Colonic mucosa (tissue), 4 donors: ENCODE results near the gene ARHGEF4. TPM values are rescaled to one million over a fixed set of nuclear protein-coding genes. Genes with fewer than 3 reads are reported as not detected.

Experiments
- DNase-seq: peaks from one replicate; pipeline ENCODE4 v3.0.0-alpha.2; 2020
- H3K27ac ChIP-seq: fragments of 200-600 bp; one replicate; pipeline ENCODE4 v1.8.0; 2021
- H3K27me3 ChIP-seq: fragments of 200-600 bp; one replicate; pipeline ENCODE4 v1.8.0; 2021
- H3K36me3 ChIP-seq: fragments of 200-600 bp; one replicate; pipeline ENCODE4 v1.8.0; 2021
- H3K4me1 ChIP-seq: fragments of 200-600 bp; one replicate; pipeline ENCODE4 v1.8.0; 2021; ENCODE audit warnings: mild to moderate bottlenecking
- H3K4me3 ChIP-seq: fragments of 200-600 bp; one replicate; pipeline ENCODE4 v1.8.0; 2021
- H3K9ac ChIP-seq, 2 donors: one replicate each; pipeline ENCODE4 v1.7.0; 2013; ENCODE audit warnings: control low read depth in 2 of 2, low read depth in 2 of 2, low read length in 2 of 2
- H3K9me3 ChIP-seq: fragments of 200-600 bp; one replicate; pipeline ENCODE4 v1.8.0; 2021
- CTCF ChIP-seq: fragments of 200-600 bp; IDR thresholded peaks from one replicate; pipeline ENCODE4 v1.8.0; 2022; ENCODE audit warnings: antibody characterized with exemption, mild to moderate bottlenecking
- intact Hi-C: fragments of 100-400 bp; cut with DNase I; formaldehyde crosslinking; loops from one replicate; pipeline ENCODE4 v1.14.1; 2022
- total RNA-seq, 2 donors: library from RNA; stranded (reverse); fragmentation: NEBNext Ultra II Directional in 1 of 2; extraction: Animal tissue kit (Norgen Biotek cat#: 25700) in 1 of 2; gene quantifications; one replicate each; pipeline ENCODE4 v1.2.1, GENCODE V29; 2021
- donor health status: healthy.
- donor health status: DM: no; HTN: no; CAD: no.
- donor health status: DM: no; HTN: no; CAD: no.

Gene ARHGEF4
- total RNA-seq, 2 donors from 2014 or later: 1.6 to 2.6 TPM

- no peak for TF ChIP-seq CTCF
- no peaks in the 10 kb centered on the region for H3K4me1 ChIP-seq
- H3K4me3 ChIP-seq: no peak overlapping the region
- H3K36me3 ChIP-seq: no peaks in the 10 kb centered on the region
- H3K9ac ChIP-seq: no peak overlapping the region
- intact Hi-C loops: no loop called here
- H3K27me3 ChIP-seq: peaks cover 5% of the 10 kb centered on the region
- H3K9me3 ChIP-seq: no peaks in the 10 kb centered on the region
- no peak for DNase-seq
- no peak overlapping the region for H3K27ac ChIP-seq
These were observed 80.4 kb downstream of the ARHGEF4 start for GRCh38 chr2:130917006-130917688.

DNA sequence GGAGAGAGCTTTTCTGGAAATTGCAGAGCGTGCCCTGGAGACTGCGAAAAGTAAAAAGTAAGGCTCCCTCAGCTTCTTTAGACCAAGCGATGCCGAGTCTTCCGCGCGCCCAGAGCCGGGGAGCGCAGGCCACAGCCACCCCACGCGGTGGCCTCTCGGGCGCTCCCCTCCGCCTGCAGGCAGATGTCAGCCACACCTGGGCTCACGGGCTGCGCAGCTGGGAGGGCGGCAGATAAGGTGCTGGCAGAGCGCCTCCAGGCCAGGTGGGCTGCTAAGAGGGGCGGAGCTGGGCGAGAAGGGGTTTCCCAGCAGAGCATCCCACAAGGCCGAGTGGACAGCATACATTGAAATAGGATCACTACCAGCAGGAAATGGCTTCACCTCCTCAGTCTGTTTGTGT, 81.7 kb downstream of the ARHGEF4 start:
- Histone ChIP-seq H3K27me3 (peaks cover 5% of the 10 kb centered on the region), H3K4me3 (no peak overlapping the region), H3K4me1 (no peaks in the 10 kb centered on the region), H3K36me3 (no peaks in the 10 kb centered on the region), H3K27ac (no peak overlapping the region), H3K9ac (no peak overlapping the region), H3K9me3 (no peaks in the 10 kb centered on the region)
- TF ChIP-seq CTCF: no peak
- intact Hi-C loops: no loop called here
- no peak for DNase-seq

GRCh38 chr2:130920415-130921163, 83.9 kb downstream of the ARHGEF4 start:
- no peaks in the 10 kb centered on the region for H3K9me3 ChIP-seq
- no peak overlapping the region for H3K4me3 ChIP-seq
- no peak overlapping the region for H3K9ac ChIP-seq
- DNase-seq: peak; percentile 78
- peak; percentile 78 for TF ChIP-seq CTCF
- peaks cover 5% of the 10 kb centered on the region for H3K27me3 ChIP-seq
- no peaks in the 10 kb centered on the region for H3K36me3 ChIP-seq
- no peaks in the 10 kb centered on the region for H3K4me1 ChIP-seq
- intact Hi-C loops: loop anchor here (2.0 kb wide), 1 partner anchor 122 kb away; no protein-coding TSS in a partner anchor
- no peak overlapping the region for H3K27ac ChIP-seq

DNA sequence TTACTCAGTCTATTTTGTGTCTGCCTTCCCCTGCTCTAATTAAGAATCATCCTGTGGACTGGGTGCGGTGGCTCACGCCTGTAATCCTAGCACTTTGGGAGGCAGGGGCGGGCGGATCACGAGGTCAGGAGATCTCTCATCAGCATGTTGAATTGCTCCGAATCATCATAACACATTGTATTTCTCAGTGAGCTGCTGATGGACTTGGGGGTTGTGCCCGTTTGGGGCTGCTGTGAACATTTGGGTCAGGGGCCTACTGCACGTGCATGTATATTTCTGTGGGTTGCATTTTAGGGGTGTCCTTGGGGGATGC, 84.4 kb downstream of the ARHGEF4 start:
- H3K9ac ChIP-seq: no peak overlapping the region

DNA sequence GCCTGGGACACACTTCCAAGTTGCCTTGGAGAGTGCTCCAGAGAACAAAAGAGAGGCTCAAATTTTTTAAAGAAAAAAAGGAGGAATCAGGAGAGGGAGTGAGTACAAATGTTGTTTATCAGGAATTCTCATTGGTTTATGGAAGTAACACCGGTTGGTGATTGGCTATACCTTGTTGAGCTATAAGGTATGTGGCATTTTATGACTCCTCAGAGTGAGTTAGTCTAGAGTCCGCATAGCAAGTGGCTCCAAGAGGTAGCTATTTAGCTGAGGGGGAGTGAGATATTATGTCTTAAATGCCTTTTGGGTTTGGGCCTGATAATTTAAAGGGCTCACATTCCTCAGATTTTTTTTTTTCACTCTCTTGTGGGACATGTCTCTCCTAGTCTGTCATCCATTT, 85.7 kb downstream of the ARHGEF4 start:
- H3K36me3 ChIP-seq: no peaks in the 10 kb centered on the region
- no peaks in the 10 kb centered on the region for H3K27me3 ChIP-seq
- intact Hi-C loops: no loop called here
- no peak for TF ChIP-seq CTCF
- H3K9me3 ChIP-seq: no peaks in the 10 kb centered on the region
- H3K27ac ChIP-seq: no peak overlapping the region
- H3K9ac ChIP-seq: no peak overlapping the region
- no peaks in the 10 kb centered on the region for H3K4me1 ChIP-seq
- no peak for DNase-seq
- no peak overlapping the region for H3K4me3 ChIP-seq

More for the DNA sequence above, 84.4 kb downstream of the ARHGEF4 start:
- TF ChIP-seq CTCF: no peak
- H3K4me1 ChIP-seq: no peaks in the 10 kb centered on the region
- no peak overlapping the region for H3K27ac ChIP-seq
- no peaks in the 10 kb centered on the region for H3K36me3 ChIP-seq
- intact Hi-C loops: loop anchor here (2.0 kb wide), 1 partner anchor 122 kb away; no protein-coding TSS in a partner anchor
- H3K4me3 ChIP-seq: no peak overlapping the region
- H3K9me3 ChIP-seq: no peaks in the 10 kb centered on the region
- DNase-seq: no peak
- peaks cover under 1% of the 10 kb centered on the region for H3K27me3 ChIP-seq
